IPS-20b (cell line): ENCODE results near the gene MXI1.
"Not testable (repeated sequence)": the region's sequence is repeated elsewhere in the genome, so short reads cannot be mapped to it uniquely, and the experiment has no call there.

Experiments
- H3K27ac ChIP-seq: one replicate; pipeline ENCODE4 v1.5.1; 2013; ENCODE audit warnings: low read length
- H3K27me3 ChIP-seq: 2 replicates; pipeline ENCODE4 v1.6.1; 2013; ENCODE audit warnings: mild to moderate bottlenecking, low read length, inconsistent platforms; ENCODE audit not compliant: insufficient read depth
- H3K36me3 ChIP-seq: 2 replicates; pipeline ENCODE4 v1.6.1; 2013; ENCODE audit warnings: low read depth, mild to moderate bottlenecking, inconsistent platforms, low read length, moderate library complexity; ENCODE audit not compliant: insufficient read depth
- H3K4me1 ChIP-seq: 2 replicates; pipeline ENCODE4 v1.6.1; 2013; ENCODE audit warnings: mild to moderate bottlenecking, control low read depth, inconsistent platforms, low read length, moderate library complexity; ENCODE audit not compliant: insufficient read depth
- H3K4me3 ChIP-seq: 2 replicates; pipeline ENCODE4 v1.5.1; 2013; ENCODE audit warnings: mild to moderate bottlenecking, low read length, inconsistent platforms
- H3K9ac ChIP-seq: 2 replicates; pipeline ENCODE4 v1.6.1; 2013; ENCODE audit warnings: low read depth, mild to moderate bottlenecking, inconsistent platforms, low read length, moderate library complexity
- H3K9me3 ChIP-seq: 2 replicates; pipeline ENCODE4 v1.6.1; 2013; ENCODE audit warnings: mild to moderate bottlenecking, low read depth, low read length, inconsistent platforms; ENCODE audit not compliant: insufficient read depth

MXI1 gene

DNA sequence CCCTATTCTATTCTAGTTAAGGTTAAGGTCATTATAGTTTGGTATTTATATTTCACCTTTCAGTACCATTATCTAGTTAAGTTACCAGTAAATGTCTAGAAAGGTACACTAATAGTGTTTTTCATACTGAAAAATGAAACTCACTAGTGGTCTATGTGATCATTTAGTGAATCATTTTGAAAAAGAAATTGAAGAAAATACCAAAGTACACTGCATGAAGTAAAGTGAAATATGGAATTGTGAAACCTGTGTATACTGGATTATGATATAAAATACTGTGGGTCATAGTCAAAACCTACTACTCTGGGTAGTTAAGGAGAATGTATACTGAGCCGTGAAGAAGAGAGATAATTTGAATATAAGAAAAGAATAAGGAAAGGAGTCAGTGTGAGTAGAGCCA lies 44.0 kb downstream of the MXI1 start:
- not testable (repeated sequence) for H3K4me1 ChIP-seq, H3K9ac ChIP-seq, H3K9me3 ChIP-seq, H3K4me3 ChIP-seq, H3K36me3 ChIP-seq, H3K27me3 ChIP-seq, H3K27ac ChIP-seq

DNA sequence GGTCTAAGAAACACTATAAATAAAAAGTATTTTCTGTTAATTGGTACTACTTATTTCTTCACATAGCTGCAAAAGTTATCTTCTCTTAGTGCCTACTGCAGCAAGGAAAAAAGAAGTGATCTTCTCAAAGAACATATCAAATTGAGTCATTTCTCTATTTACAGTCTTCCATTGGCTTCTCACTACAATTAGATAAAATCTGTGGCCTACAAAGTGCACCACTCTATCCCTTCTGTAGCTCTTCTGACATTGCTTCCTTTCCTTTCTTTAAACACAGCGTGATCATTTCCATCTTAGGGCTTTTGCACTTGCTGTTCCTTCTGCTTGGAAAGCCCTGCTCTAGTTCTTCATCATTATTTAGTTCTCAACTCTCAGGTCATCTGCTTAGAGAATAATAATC lies 44.7 kb downstream of the MXI1 start:
- no peak overlapping the region for H3K27ac ChIP-seq
- no peak overlapping the region for H3K4me3 ChIP-seq
- no peaks in the 10 kb centered on the region for H3K27me3 ChIP-seq
- peaks cover 9% of the 10 kb centered on the region; the same call in 1 of the 2 replicates for H3K9me3 ChIP-seq
- H3K36me3 ChIP-seq: no peaks in the 10 kb centered on the region
- H3K4me1 ChIP-seq: no peaks in the 10 kb centered on the region
- H3K9ac ChIP-seq: no peak overlapping the region

DNA sequence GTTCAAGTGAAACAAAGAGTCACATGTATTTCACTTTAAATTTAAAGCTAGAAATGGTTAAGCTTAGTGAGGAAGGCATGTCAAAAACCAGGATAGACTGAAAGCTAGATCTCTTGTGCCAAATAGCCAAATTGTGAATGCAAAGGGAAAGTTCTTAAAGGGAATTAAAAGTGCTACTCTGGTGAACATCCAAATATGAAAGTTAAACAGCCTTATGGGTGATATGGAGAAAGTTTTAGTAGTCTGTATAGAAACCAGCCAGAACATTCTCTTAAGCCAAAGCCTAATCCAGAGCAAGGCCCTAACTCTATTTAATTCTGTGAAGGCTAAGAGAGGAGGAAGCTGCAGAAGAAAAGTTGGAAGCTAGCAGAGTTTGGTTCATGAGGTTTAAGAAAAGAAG lies 47.1 kb downstream of the MXI1 start:
- Histone ChIP-seq H3K27me3 (no peaks in the 10 kb centered on the region), H3K9me3 (peaks cover 9% of the 10 kb centered on the region; the same call in 1 of the 2 replicates), H3K27ac (no peak overlapping the region), H3K36me3 (no peaks in the 10 kb centered on the region), H3K9ac (no peak overlapping the region), H3K4me3 (no peak overlapping the region), H3K4me1 (no peaks in the 10 kb centered on the region)

DNA sequence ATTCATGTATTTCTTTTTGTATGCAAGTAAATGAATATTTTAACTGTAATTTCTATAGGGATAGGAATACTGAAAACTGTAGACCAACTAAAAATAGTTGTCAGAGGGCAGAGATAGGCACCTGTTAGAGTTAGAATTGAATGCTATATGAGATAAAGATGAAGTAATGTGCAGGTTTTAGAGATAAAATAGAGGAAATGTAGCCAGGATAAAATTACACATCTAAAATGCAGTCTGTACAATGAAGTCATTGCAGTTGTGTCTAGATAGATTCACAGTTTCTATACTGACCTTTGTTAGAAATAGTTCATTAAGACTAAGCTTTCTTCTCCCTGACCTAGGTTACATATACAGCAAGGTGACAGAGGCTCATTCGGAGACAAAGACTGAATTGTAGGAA lies 51.1 kb downstream of the MXI1 start:
- peaks cover 9% of the 10 kb centered on the region; the same call in 1 of the 2 replicates for H3K9me3 ChIP-seq
- no peak overlapping the region for H3K9ac ChIP-seq
- no peak overlapping the region for H3K4me3 ChIP-seq
- H3K4me1 ChIP-seq: no peaks in the 10 kb centered on the region
- no peaks in the 10 kb centered on the region for H3K27me3 ChIP-seq
- H3K27ac ChIP-seq: no peak overlapping the region
- H3K36me3 ChIP-seq: no peaks in the 10 kb centered on the region

DNA sequence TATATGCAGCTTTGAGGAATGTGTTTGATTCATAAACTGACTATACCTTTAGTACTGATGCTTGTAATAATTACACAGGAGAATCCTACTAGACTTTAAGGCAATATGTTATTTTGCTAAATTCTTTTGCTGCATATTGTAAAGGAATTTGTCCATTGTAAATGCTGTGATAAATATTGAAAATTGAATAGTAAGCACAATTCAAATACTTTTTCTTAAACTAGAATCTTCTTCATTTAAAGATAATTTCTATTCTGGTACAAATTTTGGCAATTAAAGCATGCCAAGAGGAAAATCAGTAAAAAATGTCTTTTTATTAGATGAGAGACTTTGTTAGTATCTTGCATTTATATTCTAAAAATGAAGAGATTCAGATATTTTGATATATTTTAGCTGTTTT lies 51.9 kb downstream of the MXI1 start:
- Histone ChIP-seq H3K9ac (no peak overlapping the region), H3K4me3 (no peak overlapping the region), H3K9me3 (peaks cover 9% of the 10 kb centered on the region; the same call in 1 of the 2 replicates)

DNA sequence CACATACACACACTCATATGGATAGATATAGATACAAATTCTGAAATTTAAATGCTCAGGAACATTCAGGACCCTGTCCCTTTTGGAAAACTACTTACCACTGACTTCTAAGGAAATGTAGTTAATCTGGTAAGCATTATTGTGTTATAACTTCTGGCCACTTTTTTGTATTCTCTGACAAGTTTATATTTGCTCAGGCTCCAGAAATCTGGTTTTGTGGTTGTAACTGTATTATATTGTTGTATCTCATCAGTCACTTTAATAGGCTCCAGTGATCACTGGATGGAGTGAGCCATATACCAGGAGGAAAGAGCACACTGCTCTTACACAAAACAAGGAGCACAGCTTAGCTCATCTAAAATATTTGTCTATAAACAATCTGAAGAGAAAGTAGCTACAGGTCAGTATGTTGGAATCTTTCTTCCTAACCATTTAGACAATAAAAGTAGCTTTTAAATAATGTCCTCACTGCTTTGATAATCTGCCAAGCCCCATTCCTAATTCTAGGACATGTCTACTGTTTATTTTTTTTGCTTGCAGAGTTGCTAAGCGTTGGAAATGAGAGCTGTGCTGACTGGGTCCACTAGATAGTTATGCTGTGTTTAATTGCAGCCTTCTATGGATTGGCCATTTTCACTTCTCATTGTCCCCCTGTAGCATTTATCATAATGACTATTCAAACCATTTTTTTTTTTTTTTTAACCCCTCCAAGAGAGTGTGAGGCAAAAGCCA lies 53.5 kb downstream of the MXI1 start:
- Histone ChIP-seq H3K36me3 (no peaks in the 10 kb centered on the region), H3K4me1 (no peaks in the 10 kb centered on the region), H3K27ac (no peak overlapping the region), H3K9ac (no peak overlapping the region), H3K27me3 (no peaks in the 10 kb centered on the region), H3K4me3 (no peak overlapping the region), H3K9me3 (peaks cover 1% of the 10 kb centered on the region; the same call in 1 of the 2 replicates)

More for the DNA sequence above, 51.9 kb downstream of the MXI1 start:
- Histone ChIP-seq H3K4me1 (no peaks in the 10 kb centered on the region), H3K36me3 (no peaks in the 10 kb centered on the region), H3K27ac (no peak overlapping the region), H3K27me3 (no peaks in the 10 kb centered on the region)

DNA sequence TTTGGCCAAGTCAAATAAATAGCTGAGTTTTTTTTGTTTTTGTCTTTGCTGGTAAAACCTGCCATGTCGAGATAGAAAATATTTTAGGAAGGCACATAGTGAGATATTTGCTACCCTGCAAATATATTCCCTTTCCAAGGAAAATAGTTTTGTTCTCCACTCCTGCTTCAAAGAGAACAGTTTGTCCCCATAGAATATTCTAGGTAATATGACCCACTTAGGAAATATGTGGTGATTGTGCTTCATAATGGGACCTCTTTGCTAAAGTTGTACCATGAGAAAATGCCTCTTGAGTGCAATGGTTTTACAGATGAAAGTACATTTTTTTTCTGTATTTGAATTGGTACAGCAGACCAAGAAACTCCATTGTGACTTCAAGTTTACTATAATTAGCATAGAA lies 55.8 kb downstream of the MXI1 start:
- Histone ChIP-seq H3K4me3 (no peak overlapping the region), H3K9me3 (no peaks in the 10 kb centered on the region), H3K36me3 (no peaks in the 10 kb centered on the region), H3K9ac (no peak overlapping the region), H3K4me1 (no peaks in the 10 kb centered on the region), H3K27ac (no peak overlapping the region), H3K27me3 (no peaks in the 10 kb centered on the region)

DNA sequence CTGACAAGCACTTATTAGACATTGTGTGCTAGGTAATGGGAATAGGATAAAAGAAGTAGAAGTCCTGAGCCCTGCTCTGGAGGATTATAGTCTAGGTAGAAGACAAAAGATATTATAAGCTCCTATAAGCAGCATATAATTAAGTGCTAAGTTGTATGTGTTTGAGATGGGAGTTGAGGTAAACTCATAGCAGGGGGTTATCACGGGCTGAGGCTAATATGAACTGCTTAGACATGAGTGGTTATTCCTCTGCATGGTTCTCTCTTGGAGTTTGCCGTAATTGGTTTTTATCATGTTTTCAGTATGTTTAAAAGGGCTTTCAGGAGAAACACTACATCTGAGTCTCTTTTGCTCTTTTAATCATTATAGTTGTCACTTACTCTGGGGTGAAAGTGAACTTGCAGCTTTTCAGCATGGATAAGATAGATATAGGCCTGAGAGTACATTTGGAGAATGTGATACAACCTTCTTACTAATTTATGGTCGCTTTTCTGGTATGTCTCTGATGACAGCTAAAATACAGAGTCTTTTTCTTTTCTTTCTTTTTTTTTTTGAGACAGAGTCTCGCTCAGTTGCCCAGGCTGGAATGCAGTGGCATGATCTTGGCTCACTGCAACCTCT lies 58.3 kb downstream of the MXI1 start:
- no peak overlapping the region for H3K4me3 ChIP-seq
- no peaks in the 10 kb centered on the region for H3K4me1 ChIP-seq
- no peak overlapping the region for H3K27ac ChIP-seq
- H3K9me3 ChIP-seq: no peaks in the 10 kb centered on the region
- no peaks in the 10 kb centered on the region for H3K36me3 ChIP-seq
- no peak overlapping the region for H3K9ac ChIP-seq
- H3K27me3 ChIP-seq: no peaks in the 10 kb centered on the region

DNA sequence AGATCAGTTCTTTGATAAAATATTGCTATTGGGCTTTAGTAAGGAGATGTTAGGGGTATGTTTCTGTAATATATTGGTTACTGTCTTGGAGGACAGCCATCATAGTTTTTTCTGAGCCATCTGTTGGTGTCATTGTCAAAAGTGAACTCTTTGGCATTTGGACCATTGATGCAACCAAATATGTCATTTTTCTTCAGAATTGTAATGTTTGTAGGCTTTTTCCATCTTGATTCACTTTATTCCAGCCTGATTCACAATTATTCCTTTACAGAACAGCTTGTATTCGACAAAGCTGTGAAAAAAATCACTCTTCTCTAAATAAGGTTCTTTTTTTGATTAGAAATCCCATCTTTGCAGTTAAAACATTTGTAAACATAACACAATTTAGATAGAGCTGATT lies 59.9 kb downstream of the MXI1 start:
- H3K9me3 ChIP-seq: no peaks in the 10 kb centered on the region
- no peaks in the 10 kb centered on the region for H3K4me1 ChIP-seq
- no peaks in the 10 kb centered on the region for H3K36me3 ChIP-seq
- H3K27ac ChIP-seq: no peak overlapping the region
- H3K4me3 ChIP-seq: no peak overlapping the region
- no peaks in the 10 kb centered on the region for H3K27me3 ChIP-seq
- no peak overlapping the region for H3K9ac ChIP-seq

DNA sequence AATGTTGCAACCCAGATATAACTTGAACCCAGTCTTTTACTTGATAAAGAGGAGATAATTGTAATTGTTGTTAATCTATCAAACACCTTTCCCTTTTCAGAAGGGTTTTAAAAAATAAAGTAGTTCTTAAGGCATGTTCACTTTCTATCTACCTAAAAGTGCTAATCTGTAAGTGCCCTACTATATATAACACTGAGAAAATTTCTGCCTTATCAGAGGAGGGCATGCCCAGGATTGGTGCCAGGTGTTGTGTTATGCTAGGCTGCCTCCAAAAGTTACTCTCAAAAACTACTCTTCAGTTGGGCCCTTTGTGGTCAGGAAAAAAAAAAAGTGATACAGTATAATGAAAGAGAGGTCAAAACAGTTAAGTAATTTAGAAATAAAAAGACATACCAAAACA lies 61.0 kb downstream of the MXI1 start:
- Histone ChIP-seq H3K27ac (no peak overlapping the region), H3K9ac (no peak overlapping the region), H3K4me3 (no peak overlapping the region), H3K27me3 (no peaks in the 10 kb centered on the region), H3K9me3 (no peaks in the 10 kb centered on the region), H3K4me1 (no peaks in the 10 kb centered on the region), H3K36me3 (no peaks in the 10 kb centered on the region)

DNA sequence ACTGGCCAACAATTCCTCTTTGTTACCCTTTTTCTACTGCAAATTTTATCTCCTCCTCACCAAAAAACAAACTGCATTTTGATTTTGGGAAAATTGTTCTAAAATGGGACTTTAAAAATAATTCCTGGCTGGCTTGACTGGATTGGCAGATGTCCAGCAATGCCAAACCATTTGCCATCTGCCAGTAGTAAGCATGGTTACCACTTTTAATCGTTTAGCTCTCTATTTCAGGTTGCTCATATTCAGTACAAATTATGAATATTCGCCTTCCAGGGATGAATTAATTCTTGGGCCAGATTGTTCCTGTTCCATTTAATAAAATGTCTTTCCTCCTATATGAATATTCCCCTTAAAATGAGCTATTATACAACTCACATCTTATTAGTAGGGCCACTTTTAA lies 61.6 kb downstream of the MXI1 start:
- Histone ChIP-seq H3K4me1 (0 out of 2 replicates have a peak, but pooled peaks cover 2% of the 10 kb centered on the region), H3K36me3 (no peaks in the 10 kb centered on the region), H3K9me3 (no peaks in the 10 kb centered on the region), H3K27me3 (no peaks in the 10 kb centered on the region), H3K9ac (no peak overlapping the region), H3K4me3 (no peak overlapping the region), H3K27ac (no peak overlapping the region)
